Testis (tissue), 3 donors: ENCODE results near the gene SOX18. TPM values are rescaled to one million over a fixed set of nuclear protein-coding genes. Genes with fewer than 3 reads are reported as not detected.
"Not testable (repeated sequence)": the region's sequence is repeated elsewhere in the genome, so short reads cannot be mapped to it uniquely, and the experiment has no call there.

ENCODE experiments used
- DNase-seq: peaks from one replicate; pipeline ENCODE4 v3.0.0-alpha.2; 2019
- H3K27ac ChIP-seq, 2 donors: fragments of 200-600 bp; sonication (generic); one replicate each; pipeline ENCODE4 v1.5.1; 2019
- H3K27me3 ChIP-seq: fragments of 200-600 bp; sonication (generic); one replicate; pipeline ENCODE4 v1.5.1; 2019
- H3K36me3 ChIP-seq: fragments of 200-600 bp; sonication (generic); one replicate; pipeline ENCODE4 v1.5.1; 2017; ENCODE audit warnings: low read depth; ENCODE audit errors: missing control alignments
- H3K4me1 ChIP-seq: fragments of 200-600 bp; sonication (generic); one replicate; pipeline ENCODE4 v1.5.1; 2019
- H3K4me3 ChIP-seq, 2 donors: fragments of 200-600 bp; sonication (generic); one replicate each; pipeline ENCODE4 v1.5.1; 2017 to 2019
- H3K9me3 ChIP-seq: fragments of 200-600 bp; sonication (generic); one replicate; pipeline ENCODE4 v1.5.1; 2017
- POLR2A ChIP-seq: fragments of 450-650 bp; IDR thresholded peaks from one replicate; pipeline ENCODE4 v1.6.1; 2017; ENCODE audit warnings: antibody characterized with exemption, mild to moderate bottlenecking, moderate library complexity
- WGBS, 2 donors: methylation state at CpG; one replicate each; pipeline ENCODE4 v1.1.5; 2018; 5-methylcytosine and 5-hydroxymethylcytosine counted together
- intact Hi-C: fragments of 100-400 bp; cut with DNase I; formaldehyde crosslinking; loops from one replicate; pipeline ENCODE4 v1.15.1; 2023; ENCODE audit warnings: low total_unique reads
- polyA plus RNA-seq: library from polyadenylated mRNA; stranded (reverse); fragments of 350-450 nt; fragmentation: Illumina TruSeq; extraction: RNeasy Lipid Tissue Mini Kit (QIAGEN cat#74804); gene quantifications from one replicate; pipeline ENCODE4 v1.2.3, GENCODE V29; 2014; ENCODE audit warnings: low read depth, low replicate concordance; ENCODE audit not compliant: insufficient read depth
- total RNA-seq, 2 donors: library from RNA; depleted of rRNA; stranded (reverse); fragments of >200 nt; gene quantifications; one replicate each; pipeline ENCODE4 v1.2.3, GENCODE V29; 2016
- TF ChIP-seq, protein P1 (sequence below), 3 experiments: fragments of 450-650 bp in 2 of 3; fragments of 200-600 bp in 1 of 3; sonication (generic) in 1 of 3; IDR thresholded peaks; one replicate each; pipeline ENCODE4 v1.5.1; 2016 to 2019; ENCODE audit warnings: antibody characterized with exemption in 3 of 3, mild to moderate bottlenecking in 2 of 3, moderate library complexity in 1 of 3

SOX18 gene
- total and polyA plus RNA-seq, 3 donors from 2014 or later, result 6.1 to 17.1 (median 7.9) TPM

DNA sequence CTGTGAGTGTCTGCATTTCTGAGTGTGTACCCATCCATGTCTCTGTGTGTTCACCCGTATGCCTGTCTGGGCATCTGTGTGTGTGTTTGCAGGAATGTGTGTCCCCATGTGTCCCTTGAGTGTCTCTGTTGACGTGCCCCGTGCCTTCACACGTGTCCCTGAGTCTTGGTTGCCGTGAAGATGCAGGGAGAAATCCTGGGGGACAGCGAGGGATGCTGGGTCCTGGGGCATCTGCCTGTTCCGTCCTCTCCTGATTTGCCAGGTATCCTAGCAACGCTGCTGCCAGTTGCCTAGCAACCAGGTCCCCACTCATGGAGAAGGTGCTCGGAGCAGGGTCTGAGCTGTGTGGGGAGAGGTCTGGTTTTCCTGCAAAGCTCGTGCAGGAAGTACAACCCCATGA is 40.7 kb upstream of the SOX18 start:
- WGBS, 2 donors, result 70 to 93% methylated on average over 5 to 10 of the region's 10 CpGs

DNA sequence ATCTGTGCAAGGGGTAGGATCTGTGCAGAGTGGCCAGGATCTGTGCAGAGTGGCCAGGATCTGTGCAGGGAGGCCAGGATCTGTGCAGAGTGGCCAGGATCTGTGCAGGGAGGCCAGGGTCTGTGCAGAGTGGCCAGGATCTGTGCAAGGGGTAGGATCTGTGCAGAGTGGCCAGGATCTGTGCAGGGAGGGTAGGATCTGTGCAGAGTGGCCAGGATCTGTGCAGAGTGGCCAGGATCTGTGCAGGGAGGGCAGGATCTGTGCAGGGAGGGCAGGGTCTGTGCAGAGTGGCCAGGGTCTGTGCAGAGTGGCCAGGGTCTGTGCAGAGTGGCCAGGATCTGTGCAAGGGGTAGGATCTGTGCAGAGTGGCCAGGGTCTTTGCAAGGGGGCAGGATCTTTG is 39.1 kb upstream of the SOX18 start:
- H3K27ac ChIP-seq, H3K36me3 ChIP-seq, DNase-seq, H3K4me3 ChIP-seq, H3K4me1 ChIP-seq, H3K9me3 ChIP-seq, intact Hi-C loops, H3K27me3 ChIP-seq: not testable (repeated sequence)

More for the DNA sequence above, 40.7 kb upstream of the SOX18 start:
- Histone ChIP-seq H3K4me3 (no peak overlapping the region), H3K27ac (no peak overlapping the region), H3K36me3 (no peaks in the 10 kb centered on the region), H3K27me3 (no peaks in the 10 kb centered on the region), H3K4me1 (no peaks in the 10 kb centered on the region), H3K9me3 (no peaks in the 10 kb centered on the region)
- intact Hi-C loops, result no loop called here
- no peak for DNase-seq
- TF ChIP-seq, protein P1, sequence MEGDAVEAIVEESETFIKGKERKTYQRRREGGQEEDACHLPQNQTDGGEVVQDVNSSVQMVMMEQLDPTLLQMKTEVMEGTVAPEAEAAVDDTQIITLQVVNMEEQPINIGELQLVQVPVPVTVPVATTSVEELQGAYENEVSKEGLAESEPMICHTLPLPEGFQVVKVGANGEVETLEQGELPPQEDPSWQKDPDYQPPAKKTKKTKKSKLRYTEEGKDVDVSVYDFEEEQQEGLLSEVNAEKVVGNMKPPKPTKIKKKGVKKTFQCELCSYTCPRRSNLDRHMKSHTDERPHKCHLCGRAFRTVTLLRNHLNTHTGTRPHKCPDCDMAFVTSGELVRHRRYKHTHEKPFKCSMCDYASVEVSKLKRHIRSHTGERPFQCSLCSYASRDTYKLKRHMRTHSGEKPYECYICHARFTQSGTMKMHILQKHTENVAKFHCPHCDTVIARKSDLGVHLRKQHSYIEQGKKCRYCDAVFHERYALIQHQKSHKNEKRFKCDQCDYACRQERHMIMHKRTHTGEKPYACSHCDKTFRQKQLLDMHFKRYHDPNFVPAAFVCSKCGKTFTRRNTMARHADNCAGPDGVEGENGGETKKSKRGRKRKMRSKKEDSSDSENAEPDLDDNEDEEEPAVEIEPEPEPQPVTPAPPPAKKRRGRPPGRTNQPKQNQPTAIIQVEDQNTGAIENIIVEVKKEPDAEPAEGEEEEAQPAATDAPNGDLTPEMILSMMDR (IDR thresholded peaks at IDR 0.05), result no peak
- TF ChIP-seq POLR2A, result no peak

DNA sequence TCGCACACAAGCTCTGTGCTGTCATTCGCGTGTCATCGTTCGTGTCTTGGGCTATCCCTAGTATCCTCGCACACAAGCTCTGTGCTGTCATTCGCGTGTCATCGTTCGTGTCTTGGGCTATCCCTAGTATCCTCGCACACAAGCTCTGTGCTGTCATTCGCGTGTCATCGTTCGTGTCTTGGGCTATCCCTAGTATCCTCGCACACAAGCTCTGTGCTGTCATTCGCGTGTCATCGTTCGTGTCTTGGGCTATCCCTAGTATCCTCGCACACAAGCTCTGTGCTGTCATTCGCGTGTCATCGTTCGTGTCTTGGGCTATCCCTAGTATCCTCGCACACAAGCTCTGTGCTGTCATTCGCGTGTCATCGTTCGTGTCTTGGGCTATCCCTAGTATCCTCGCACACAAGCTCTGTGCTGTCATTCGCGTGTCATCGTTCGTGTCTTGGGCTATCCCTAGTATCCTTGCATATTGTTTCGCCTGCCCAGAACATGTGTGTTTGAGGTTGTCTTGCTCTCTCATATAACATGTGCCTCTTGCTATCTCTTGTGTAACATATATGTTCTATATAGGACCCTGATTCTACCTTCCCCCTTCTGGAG is 37.9 kb upstream of the SOX18 start:
- H3K4me1 ChIP-seq, result peaks cover 11% of the 10 kb centered on the region
- H3K27me3 ChIP-seq, H3K27ac ChIP-seq, H3K9me3 ChIP-seq, H3K36me3 ChIP-seq, DNase-seq, intact Hi-C loops, H3K4me3 ChIP-seq: not testable (repeated sequence)
- 98 to 99% methylated on average over 8 to 10 of the region's 36 CpGs for WGBS, 2 donors

DNA sequence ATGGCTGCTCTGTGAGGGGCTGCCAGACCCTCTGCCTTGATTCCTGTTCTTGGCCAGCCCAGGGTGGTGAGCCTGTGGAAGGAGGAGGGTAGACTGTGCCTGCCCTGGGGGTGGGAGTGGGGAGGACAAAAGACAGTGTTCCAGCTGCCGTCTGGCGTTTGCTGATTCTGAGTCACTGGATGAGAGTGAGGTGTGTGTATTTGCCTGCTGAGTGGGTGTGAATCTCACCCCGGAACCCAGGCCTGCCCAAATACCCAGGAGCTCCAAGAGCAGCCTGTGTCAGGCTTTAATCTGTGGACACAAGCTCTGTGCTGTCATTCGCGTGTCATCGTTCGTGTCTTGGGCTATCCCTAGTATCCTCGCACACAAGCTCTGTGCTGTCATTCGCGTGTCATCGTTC is 37.4 kb upstream of the SOX18 start:
- Histone ChIP-seq H3K4me3 (no peak overlapping the region), H3K4me1 (peaks cover 14% of the 10 kb centered on the region), H3K36me3 (no peaks in the 10 kb centered on the region), H3K27me3 (no peaks in the 10 kb centered on the region), H3K27ac (no peak overlapping the region), H3K9me3 (no peaks in the 10 kb centered on the region)
- intact Hi-C loops, result no loop called here
- 96 to 97% methylated on average over 3 to 11 of the region's 11 CpGs for WGBS, 2 donors
- no peak for DNase-seq
- TF ChIP-seq, protein P1 (IDR thresholded peaks at IDR 0.05), result no peak
- TF ChIP-seq POLR2A, result no peak

DNA sequence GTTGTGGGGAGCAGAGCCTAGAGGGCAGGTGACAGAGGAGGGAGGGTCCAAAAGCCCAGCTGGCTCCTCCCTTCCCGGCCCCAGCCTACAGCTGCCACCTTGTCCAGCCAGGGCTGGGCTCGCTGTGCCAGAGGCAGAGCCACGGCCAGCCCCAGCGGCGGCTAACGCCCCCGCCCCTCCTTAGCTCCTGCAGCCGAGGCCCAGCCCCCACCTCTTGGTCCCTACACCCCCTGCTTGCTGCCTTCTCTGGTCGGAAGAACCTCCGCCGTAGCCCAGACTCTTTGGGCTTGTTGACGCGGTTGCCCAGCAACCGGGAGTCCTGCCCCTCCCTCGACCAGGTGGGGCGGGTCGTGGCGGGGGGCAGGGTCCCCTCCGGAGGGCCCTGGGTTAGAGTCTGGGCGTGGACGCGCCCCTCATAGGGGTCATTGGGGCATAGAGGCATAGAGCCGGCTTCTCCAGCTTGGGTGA is 35.3 kb upstream of the SOX18 start:
- H3K4me1 ChIP-seq, result peaks cover 18% of the 10 kb centered on the region
- H3K4me3 ChIP-seq, result peak overlapping the region in 1 of 2 donors; percentile 64
- 10 to 12% methylated on average over 2 to 23 of the region's 23 CpGs for WGBS, 2 donors
- H3K36me3 ChIP-seq, result no peaks in the 10 kb centered on the region
- no peak for TF ChIP-seq POLR2A
- TF ChIP-seq, protein P1 (IDR thresholded peaks at IDR 0.05), result no peak
- DNase-seq, result no peak
- intact Hi-C loops, result no loop called here
- no peaks in the 10 kb centered on the region for H3K27me3 ChIP-seq
- no peaks in the 10 kb centered on the region for H3K9me3 ChIP-seq
- H3K27ac ChIP-seq, result no peak overlapping the region
